Measurements from ENCODE around the gene TLE1.

DNA sequence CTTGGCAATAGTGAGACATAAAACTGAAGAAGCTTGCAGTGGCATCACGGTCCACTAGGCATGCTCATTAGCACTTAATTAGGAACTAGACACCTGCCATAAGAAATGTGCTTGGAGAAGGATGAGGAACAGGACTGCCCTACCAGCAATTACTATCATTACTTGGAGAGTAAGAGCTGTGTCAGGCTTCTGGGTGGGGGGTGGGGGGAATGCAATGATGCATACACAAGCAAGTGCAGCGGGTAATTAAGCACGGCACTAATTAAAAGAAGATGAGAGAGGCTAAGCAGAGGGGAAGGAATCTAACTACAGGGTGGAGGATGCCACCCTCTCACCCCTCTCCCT lies 53.1 kb downstream of the TLE1 start:
- no peak for TF ChIP-seq CTCF (conservative IDR thresholded peaks at IDR 0.05 in 1 of 2, IDR thresholded peaks at IDR 0.05 in 1 of 2; ENCODE audit: extremely low read depth in 1 of 2, insufficient read depth in 1 of 2, low read depth in 1 of 2, low read length in 2 of 2)
- TF ChIP-seq EZH2 (IDR thresholded peaks at IDR 0.05; ENCODE audit: borderline replicate concordance, low read length) = no peak
